ENCODE data around the gene MTREX. TPM values are rescaled to one million over a fixed set of nuclear protein-coding genes. Genes with fewer than 3 reads are reported as not detected.
"Not testable (repeated sequence)": the region's sequence is repeated elsewhere in the genome, so short reads cannot be mapped to it uniquely, and the experiment has no call there.

The MTREX gene
- total RNA-seq, 2 experiments from 2014 or later: 50.9 to 54.5 TPM

DNA sequence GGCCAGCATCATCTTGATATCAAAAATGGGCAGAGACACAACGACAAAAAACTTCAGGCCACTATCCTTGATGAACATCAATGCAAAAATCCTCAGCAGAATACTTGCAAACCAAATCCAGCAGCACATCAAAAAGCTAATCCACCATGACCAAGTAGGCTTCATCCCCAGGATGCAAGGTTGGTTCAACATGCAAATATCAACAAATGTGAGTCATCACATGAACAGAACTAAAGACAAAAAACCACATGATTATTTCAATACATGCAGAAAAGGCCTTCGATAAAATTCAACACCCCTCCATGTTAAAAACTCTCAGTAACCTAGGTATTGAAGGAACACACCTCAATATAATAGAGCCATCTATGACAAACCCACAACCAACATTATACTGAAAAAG is 8.5 kb downstream of the MTREX start:
- Histone ChIP-seq H3K27ac (ENCODE audit: low read depth in 1 of 2, low read length in 2 of 2) (no peak overlapping the region), H3K36me3 (ENCODE audit: insufficient read depth, low read length) (no peaks in the 10 kb centered on the region), H3K27me3 (ENCODE audit: control insufficient read depth in 1 of 2, insufficient read depth in 2 of 2, low read length in 2 of 2) (no peaks in the 10 kb centered on the region), H3K4me1 (ENCODE audit: insufficient read depth, low read length) (peaks cover 6% of the 10 kb centered on the region), H3K4me3 (ENCODE audit: low read length) (no peak overlapping the region), H3K9me3 (ENCODE audit: control insufficient read depth in 1 of 2, insufficient read depth in 1 of 2, low read length in 2 of 2) (no peaks in the 10 kb centered on the region)
- H3K4me1 Mint-ChIP-seq (ENCODE audit: low read depth): peaks cover 80% of the 10 kb centered on the region
- peaks cover 43% of the 10 kb centered on the region for H3K36me3 Mint-ChIP-seq (ENCODE audit: low read depth)
- TF ChIP-seq, protein P1, sequence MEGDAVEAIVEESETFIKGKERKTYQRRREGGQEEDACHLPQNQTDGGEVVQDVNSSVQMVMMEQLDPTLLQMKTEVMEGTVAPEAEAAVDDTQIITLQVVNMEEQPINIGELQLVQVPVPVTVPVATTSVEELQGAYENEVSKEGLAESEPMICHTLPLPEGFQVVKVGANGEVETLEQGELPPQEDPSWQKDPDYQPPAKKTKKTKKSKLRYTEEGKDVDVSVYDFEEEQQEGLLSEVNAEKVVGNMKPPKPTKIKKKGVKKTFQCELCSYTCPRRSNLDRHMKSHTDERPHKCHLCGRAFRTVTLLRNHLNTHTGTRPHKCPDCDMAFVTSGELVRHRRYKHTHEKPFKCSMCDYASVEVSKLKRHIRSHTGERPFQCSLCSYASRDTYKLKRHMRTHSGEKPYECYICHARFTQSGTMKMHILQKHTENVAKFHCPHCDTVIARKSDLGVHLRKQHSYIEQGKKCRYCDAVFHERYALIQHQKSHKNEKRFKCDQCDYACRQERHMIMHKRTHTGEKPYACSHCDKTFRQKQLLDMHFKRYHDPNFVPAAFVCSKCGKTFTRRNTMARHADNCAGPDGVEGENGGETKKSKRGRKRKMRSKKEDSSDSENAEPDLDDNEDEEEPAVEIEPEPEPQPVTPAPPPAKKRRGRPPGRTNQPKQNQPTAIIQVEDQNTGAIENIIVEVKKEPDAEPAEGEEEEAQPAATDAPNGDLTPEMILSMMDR (IDR thresholded peaks at IDR 0.05): no peak
- CTCF ChIA-PET: no interaction called here
- H3K27ac Mint-ChIP-seq: no peak overlapping the region
- ATAC-seq (ENCODE audit: poor library complexity) (no peak), DNase-seq (no peak)
- POLR2A ChIA-PET: interaction anchor here (3.4 kb wide), 1 partner anchor 9 kb away, joined by 27 read pairs; the partner anchor contains the start of genes DHX29 and MTREX
- no peaks in the 10 kb centered on the region for H3K9me3 Mint-ChIP-seq
- intact Hi-C loops (cut with DNase I, micrococcal nuclease): no loop called here
- H3K27me3 Mint-ChIP-seq: no peaks in the 10 kb centered on the region
- H3K4me3 Mint-ChIP-seq: no peak overlapping the region

DNA sequence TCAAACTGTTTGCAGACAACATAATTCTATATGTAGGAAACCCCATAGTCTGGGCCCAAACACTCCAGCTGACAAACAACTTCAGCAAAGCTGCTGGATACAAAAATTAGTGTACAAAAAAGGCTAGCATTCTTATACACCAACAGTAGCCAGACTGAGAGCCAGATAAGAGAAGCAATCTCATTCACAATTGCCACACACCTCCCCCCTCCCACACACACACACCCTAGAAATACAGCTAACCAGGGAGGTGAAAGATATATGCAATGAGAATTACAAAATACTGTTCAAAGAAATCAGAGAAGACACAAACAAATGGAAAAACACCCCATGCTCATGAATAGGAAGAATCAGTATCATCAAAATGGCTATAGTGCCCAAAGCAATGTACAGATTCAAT is 9.0 kb downstream of the MTREX start:
- no peaks in the 10 kb centered on the region for H3K27me3 ChIP-seq (ENCODE audit: control insufficient read depth in 1 of 2, insufficient read depth in 2 of 2, low read length in 2 of 2)
- H3K27ac ChIP-seq (ENCODE audit: low read depth in 1 of 2, low read length in 2 of 2): no peak overlapping the region
- no peak overlapping the region for H3K4me3 ChIP-seq (ENCODE audit: low read length)
- intact Hi-C loops (cut with DNase I, micrococcal nuclease): no loop called here
- Mint-ChIP-seq H3K27me3 (no peaks in the 10 kb centered on the region), H3K27ac (no peak overlapping the region), H3K4me3 (no peak overlapping the region), H3K9me3 (no peaks in the 10 kb centered on the region), H3K36me3 (ENCODE audit: low read depth) (peaks cover 40% of the 10 kb centered on the region), H3K4me1 (ENCODE audit: low read depth) (peaks cover 74% of the 10 kb centered on the region)
- peaks cover 6% of the 10 kb centered on the region for H3K4me1 ChIP-seq (ENCODE audit: insufficient read depth, low read length)
- DNase-seq: no peak
- H3K36me3 ChIP-seq (ENCODE audit: insufficient read depth, low read length): no peaks in the 10 kb centered on the region
- TF ChIP-seq, protein P1 (IDR thresholded peaks at IDR 0.05): no peak
- ChIA-PET POLR2A (interaction anchor here (3.4 kb wide), 1 partner anchor 9 kb away, joined by 27 read pairs; the partner anchor contains the start of genes DHX29 and MTREX), CTCF (no interaction called here)
- no peak for ATAC-seq (ENCODE audit: poor library complexity)
- no peaks in the 10 kb centered on the region for H3K9me3 ChIP-seq (ENCODE audit: control insufficient read depth in 1 of 2, insufficient read depth in 1 of 2, low read length in 2 of 2)

DNA sequence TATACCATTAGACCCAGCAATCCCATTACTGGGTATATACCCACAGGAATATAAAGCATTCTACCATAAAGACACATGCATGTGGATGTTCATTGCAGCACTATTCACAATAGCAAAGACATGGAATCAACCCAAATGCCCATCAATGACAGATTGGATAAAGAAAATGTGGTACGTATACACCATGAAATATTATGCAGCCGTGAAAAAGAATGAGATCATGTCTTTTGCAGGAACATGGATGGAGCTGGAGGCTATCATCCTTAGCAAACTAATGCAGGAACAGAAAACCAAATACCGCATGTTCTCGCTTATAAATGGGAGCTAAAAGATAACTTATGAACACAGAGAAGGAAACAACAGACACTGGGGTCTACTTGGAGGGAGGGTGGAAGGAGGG is 10.4 kb downstream of the MTREX start:
- H3K36me3 ChIP-seq (ENCODE audit: insufficient read depth, low read length); H3K27me3 Mint-ChIP-seq; intact Hi-C loops (cut with DNase I, micrococcal nuclease); H3K27ac Mint-ChIP-seq; H3K27me3 ChIP-seq (ENCODE audit: control insufficient read depth in 1 of 2, insufficient read depth in 2 of 2, low read length in 2 of 2); H3K4me3 ChIP-seq (ENCODE audit: low read length); H3K4me3 Mint-ChIP-seq; DNase-seq; H3K9me3 ChIP-seq (ENCODE audit: control insufficient read depth in 1 of 2, insufficient read depth in 1 of 2, low read length in 2 of 2); H3K27ac ChIP-seq (ENCODE audit: low read depth in 1 of 2, low read length in 2 of 2); ATAC-seq (ENCODE audit: poor library complexity); H3K4me1 ChIP-seq (ENCODE audit: insufficient read depth, low read length); H3K9me3 Mint-ChIP-seq; CTCF ChIA-PET: not testable (repeated sequence)
- H3K36me3 Mint-ChIP-seq (ENCODE audit: low read depth): peaks cover 49% of the 10 kb centered on the region
- POLR2A ChIA-PET: interaction anchor here (3.4 kb wide), 1 partner anchor 11 kb away, joined by 27 read pairs; the partner anchor contains the start of genes DHX29 and MTREX
- peaks cover 76% of the 10 kb centered on the region for H3K4me1 Mint-ChIP-seq (ENCODE audit: low read depth)

DNA sequence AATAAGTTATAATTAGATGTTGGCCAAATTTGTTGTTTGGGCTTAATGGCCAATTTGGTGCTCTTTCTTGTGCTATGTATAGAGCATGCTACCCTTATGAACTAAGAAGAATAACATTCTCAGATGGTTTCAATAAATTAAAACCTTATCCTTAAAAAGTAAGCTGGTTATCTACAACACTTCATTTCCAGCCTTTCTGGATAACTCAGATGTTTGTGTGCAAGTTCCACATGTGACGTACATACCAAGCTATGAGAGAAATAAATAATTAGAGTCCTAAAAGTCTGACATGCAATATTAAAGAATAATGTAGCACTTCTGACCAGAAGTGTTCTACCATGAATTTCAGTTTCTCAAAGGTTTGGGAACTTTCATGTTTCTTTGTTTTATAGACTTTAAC is 11.7 kb downstream of the MTREX start:
- DNase-seq: no peak
- ChIA-PET CTCF (no interaction called here), POLR2A (interaction anchor here (0.6 to 1.2 kb wide), 3 partner anchors 12 to 119 kb away, joined by 3 to 7 read pairs (median 4); partner anchors contain the start of genes DHX29 and MTREX)
- intact Hi-C loops (cut with DNase I, micrococcal nuclease): no loop called here
- Mint-ChIP-seq H3K27ac (no peak overlapping the region), H3K27me3 (no peaks in the 10 kb centered on the region), H3K4me3 (no peak overlapping the region), H3K9me3 (no peaks in the 10 kb centered on the region), H3K36me3 (ENCODE audit: low read depth) (peaks cover 54% of the 10 kb centered on the region), H3K4me1 (ENCODE audit: low read depth) (peaks cover 66% of the 10 kb centered on the region)
- Histone ChIP-seq H3K36me3 (ENCODE audit: insufficient read depth, low read length) (peaks cover 8% of the 10 kb centered on the region), H3K27ac (ENCODE audit: low read depth in 1 of 2, low read length in 2 of 2) (no peak overlapping the region), H3K4me1 (ENCODE audit: insufficient read depth, low read length) (no peaks in the 10 kb centered on the region), H3K27me3 (ENCODE audit: control insufficient read depth in 1 of 2, insufficient read depth in 2 of 2, low read length in 2 of 2) (no peaks in the 10 kb centered on the region), H3K4me3 (ENCODE audit: low read length) (no peak overlapping the region), H3K9me3 (ENCODE audit: control insufficient read depth in 1 of 2, insufficient read depth in 1 of 2, low read length in 2 of 2) (no peaks in the 10 kb centered on the region)
- TF ChIP-seq, protein P1 (IDR thresholded peaks at IDR 0.05): no peak
- ATAC-seq (ENCODE audit: poor library complexity): no peak
